ENCODE measurements around the gene HARBI1.

DNA sequence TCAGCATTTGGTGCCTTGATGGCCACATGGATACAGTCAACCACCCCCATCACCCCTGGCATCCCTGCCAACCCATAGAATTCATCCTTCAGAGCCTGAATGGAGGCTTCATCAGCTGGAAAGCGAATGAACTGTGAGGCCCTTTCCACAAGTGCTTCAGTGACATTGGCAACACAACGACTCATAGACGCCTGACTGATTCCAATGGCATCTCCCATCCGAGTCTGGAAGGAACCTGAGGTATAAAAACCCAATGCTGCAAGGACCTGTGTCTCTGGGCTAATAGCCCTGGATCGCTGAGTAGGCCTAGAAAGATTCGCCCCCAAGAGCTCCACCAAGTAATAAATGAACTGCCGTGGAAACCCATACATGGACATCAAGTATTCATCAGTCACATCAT is 1.3 kb downstream of the HARBI1 start:
- TF ChIP-seq, protein P1, sequence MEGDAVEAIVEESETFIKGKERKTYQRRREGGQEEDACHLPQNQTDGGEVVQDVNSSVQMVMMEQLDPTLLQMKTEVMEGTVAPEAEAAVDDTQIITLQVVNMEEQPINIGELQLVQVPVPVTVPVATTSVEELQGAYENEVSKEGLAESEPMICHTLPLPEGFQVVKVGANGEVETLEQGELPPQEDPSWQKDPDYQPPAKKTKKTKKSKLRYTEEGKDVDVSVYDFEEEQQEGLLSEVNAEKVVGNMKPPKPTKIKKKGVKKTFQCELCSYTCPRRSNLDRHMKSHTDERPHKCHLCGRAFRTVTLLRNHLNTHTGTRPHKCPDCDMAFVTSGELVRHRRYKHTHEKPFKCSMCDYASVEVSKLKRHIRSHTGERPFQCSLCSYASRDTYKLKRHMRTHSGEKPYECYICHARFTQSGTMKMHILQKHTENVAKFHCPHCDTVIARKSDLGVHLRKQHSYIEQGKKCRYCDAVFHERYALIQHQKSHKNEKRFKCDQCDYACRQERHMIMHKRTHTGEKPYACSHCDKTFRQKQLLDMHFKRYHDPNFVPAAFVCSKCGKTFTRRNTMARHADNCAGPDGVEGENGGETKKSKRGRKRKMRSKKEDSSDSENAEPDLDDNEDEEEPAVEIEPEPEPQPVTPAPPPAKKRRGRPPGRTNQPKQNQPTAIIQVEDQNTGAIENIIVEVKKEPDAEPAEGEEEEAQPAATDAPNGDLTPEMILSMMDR (IDR thresholded peaks at IDR 0.05): no peak
- TF ChIP-seq POLR2A (IDR thresholded peaks at IDR 0.05): no peak
- TF ChIP-seq EP300 (IDR thresholded peaks at IDR 0.05): no peak
- TF ChIP-seq POLR2AphosphoS5 (IDR thresholded peaks at IDR 0.05): no peak
